HG03521 (cell line): Measurements from ENCODE around the gene SLC39A9.

Source experiments
- ATAC-seq: cut with Tn5 transposase; IDR thresholded peaks from one replicate; pipeline ENCODE4 v1.9.1; 2021; ENCODE audit warnings: mild to moderate bottlenecking, moderate library complexity; ENCODE audit not compliant: unreplicated experiment

The SLC39A9 gene

GRCh38 chr14:69398053-69398817, at the start of gene SLC39A9, which contains the start of gene ERH:
Gene SLC39A9 (plus strand): TSS chr14:69398692. CDS start chr14:69399370, 678 bp downstream.
Gene ERH (minus strand): TSS chr14:69398299. CDS start chr14:69398233, 66 bp downstream.
- ATAC-seq, result peak; percentile 80

GRCh38 chr14:69349091-69349777, 49.3 kb upstream of the SLC39A9 start:
- no peak for ATAC-seq

DNA sequence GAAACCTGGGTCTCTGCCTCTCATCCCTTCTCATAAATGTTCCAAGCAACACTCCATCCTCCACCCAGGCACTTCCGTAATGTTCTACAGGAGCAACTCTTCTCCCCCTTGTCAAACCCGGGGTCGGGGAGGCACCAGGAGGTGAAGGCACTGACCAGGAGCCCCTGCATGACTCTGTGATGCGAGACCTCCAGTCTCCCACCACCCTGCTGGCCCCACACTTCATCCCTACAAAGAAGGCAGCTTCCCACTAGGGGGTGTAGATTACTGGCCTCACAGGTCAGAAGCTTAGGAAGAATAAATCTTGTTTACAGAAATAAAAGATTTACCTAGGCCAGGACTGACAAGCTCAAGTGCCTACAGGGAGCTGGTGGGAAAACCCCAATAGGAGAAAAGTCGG, 47.6 kb upstream of the SLC39A9 start:
- ATAC-seq, result no peak

GRCh38 chr14:69351385-69351784, 47.1 kb upstream of the SLC39A9 start:
- no peak for ATAC-seq

- no peak for ATAC-seq
These were observed 46.6 kb upstream of the SLC39A9 start for GRCh38 chr14:69351911-69352310.

DNA sequence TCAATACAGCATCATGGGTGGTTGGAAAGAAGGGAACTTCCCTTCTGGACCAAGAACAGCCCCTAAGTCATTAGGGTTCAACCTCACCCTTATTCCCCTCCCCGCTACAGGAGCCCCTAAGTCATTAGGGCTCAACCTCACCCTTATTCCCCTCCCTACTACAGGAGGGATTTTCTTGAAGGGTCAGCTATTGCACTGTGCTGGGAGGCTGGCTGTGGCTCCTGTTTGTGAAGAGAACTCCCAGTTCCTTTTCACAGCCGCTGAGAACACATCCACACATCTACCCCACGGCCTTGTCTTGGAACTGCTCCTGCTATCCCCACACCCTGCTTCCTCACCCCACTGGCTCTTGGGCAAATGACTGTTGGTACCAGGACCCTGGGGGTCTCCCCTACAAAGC, 45.3 kb upstream of the SLC39A9 start:
- no peak for ATAC-seq

DNA sequence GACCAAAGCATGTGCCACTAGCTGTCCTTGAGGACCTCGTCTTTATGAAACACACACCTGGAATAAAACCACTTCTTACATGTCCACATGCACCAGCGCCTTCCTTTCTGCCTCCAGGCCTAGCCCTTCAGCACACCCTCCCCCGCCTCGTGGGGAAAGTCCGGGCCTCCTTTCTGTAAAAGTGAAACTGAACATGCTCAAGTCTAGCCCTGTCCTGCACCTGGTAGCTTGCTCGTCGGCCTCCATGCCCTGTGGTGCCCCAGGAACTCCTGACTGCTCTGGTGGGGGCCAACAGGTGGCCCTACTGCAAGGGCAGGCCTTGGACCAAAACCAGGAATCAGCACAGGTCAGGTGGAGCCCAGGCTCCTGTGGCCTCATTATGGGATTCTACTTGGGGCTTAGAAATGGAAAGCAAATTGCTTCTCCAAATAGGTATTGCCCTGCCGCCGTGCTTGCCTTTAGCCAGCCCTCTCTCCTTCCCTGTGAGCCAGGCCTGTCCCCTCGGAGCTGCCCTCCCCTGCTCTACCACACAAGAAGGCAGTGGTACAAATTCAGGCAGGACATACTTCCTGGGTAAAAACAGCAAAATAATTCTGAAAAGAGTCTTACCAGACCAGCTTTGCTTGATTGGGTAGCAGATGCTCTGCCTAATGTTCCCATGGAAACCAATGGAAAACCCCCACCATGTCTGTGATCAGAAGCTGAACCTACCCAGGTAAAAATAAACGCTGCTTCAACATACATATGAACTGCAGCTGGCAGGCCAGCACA, 43.9 kb upstream of the SLC39A9 start:
- ATAC-seq, result peak; percentile 87

- no peak for ATAC-seq
These were observed 43.3 kb upstream of the SLC39A9 start for GRCh38 chr14:69355154-69355597.

DNA sequence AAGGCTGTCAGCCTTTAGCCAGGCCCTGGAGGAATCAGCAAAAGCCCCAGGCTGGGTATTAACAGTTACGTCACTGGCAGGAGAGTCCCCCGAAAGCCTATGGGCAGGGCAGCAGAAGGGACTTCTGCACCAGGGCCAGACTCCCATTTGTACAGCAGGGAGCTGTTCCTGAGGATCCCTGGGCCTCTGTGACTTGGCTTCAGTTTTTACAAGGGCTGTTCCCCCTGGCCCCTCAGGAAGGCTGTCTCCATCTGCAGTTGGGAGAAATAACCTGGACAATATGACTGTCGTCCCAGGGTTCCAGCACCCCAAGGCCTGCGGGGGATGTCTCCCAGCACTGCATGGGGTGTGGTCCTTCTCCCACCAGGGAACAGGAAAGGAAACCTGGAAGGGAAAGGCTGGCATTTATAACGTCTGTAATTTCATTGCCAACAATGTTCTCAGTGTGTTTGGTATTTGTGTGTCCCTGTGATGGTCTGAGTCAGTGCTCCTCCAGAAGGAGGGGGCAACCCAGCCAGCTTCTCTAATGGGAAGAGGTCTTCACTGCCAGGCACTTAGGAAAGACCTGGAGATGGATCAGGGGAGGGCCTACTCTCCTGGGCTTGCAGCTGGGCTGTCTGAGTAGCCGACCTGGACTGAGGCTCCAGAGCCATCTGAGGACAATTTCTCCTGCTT, 42.7 kb upstream of the SLC39A9 start:
- ATAC-seq, result no peak

- ATAC-seq, result no peak
These were observed 41.5 kb upstream of the SLC39A9 start for GRCh38 chr14:69356903-69357543.

DNA sequence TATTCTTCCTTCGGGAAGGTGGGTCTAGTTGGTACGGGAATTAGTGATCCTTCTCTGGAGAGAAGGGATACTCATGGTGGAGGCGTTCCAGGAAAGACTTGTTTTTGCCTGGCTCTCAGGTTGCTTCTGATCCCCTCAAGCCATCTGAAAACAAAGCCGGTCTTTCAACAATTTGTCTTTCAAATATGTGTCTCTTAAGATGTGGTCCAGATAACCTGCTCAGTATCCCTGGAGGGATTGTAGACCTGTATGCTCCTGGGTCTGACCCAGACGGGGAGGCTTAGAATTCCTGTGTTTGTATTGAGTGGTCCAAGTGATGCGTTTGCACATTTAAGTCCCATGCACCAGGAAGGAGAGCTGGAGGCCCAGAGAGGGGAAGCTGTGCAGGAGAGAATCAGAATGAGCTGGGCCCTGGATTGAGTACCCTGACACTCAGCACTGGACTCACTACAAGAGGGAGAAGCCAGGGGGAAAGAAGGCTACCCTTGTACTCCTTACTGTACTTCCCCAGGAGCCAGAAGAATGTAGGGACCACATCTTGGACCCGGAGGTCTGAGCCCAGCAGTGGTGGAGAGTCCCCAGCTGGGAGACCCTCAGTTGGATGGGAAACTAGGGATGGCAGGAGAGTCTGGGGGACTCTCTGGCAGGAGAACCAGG, 40.8 kb upstream of the SLC39A9 start:
- no peak for ATAC-seq

GRCh38 chr14:69358233-69358963, 40.1 kb upstream of the SLC39A9 start:
- ATAC-seq, result no peak

DNA sequence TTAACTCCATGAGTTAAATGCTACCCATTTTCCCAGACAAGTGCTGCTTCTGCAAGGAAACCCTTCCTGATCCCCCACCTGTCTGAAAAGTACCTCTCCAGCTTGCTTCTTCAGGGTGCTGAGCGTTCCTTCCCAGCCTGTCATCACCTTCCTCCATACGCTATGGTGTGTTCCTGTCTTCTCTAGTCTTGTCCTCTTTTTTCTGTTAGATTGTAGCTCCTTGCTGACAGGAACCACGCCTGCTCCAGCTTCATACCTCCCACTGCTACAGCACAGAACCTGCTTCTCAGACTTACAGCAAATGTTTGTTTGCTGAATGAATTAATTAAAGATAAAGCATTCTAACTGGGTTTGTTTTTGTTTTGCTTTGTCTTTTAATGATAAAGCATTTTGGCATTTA, 39.5 kb upstream of the SLC39A9 start:
- no peak for ATAC-seq

GRCh38 chr14:69360438-69361108, 37.9 kb upstream of the SLC39A9 start:
- no peak for ATAC-seq

DNA sequence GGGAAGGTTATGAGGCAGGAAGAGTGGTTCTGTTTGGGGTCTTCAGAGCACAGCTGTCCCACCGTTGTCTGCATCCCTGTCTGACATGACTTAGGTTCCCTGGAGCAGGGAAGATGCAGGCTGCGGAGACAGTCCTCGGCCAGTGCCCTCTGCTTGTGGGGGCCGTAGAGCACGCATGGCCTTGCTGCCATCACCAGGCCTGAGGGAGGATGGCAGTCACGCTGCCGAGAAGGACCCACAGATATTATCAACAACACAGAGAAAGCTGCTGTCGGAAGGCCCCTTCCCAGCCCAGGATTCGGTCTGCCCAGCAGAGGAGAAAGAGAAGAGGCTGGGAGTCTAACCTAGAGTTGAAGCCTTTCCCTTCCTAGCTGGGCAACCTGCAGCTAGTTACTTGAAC, 35.4 kb upstream of the SLC39A9 start:
- no peak for ATAC-seq

DNA sequence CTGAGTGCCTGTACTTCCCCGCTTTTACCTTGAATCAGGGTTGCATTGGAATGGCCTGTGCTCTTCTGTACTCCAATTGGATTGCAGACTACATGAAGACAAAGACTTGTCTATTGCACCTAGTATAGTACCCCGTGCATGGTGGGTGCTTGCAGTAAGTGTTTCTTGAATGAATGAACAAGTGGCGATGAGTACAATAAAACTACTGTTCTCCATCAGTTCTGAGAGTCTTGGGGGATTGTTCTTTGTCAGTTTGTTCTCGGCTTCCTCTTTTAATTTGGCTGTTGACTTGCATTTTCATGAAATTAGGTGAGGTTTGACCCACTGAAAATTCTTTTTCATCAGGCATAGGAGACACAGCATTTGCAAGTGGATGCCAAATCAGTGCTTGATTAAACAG, 34.5 kb upstream of the SLC39A9 start:
- ATAC-seq, result no peak

- no peak for ATAC-seq
These were observed 34.1 kb upstream of the SLC39A9 start for GRCh38 chr14:69364378-69364777.

- no peak for ATAC-seq
These were observed 32.4 kb upstream of the SLC39A9 start for GRCh38 chr14:69366069-69366468.

- ATAC-seq, result no peak
These were observed 31.7 kb upstream of the SLC39A9 start for GRCh38 chr14:69366761-69367160.
